Activated CD4-positive, alpha-beta T cell treated with anti-CD3 and anti-CD28 coated beads, Interleukin-2, Interleukin-6, amounts not matched to agents 100 ng/mL and 50 ng/mL, durations not matched to agents 16 hours and 8 hours (primary cell): ENCODE results near the gene ASAP3.
"Not testable (repeated sequence)": the region's sequence is repeated elsewhere in the genome, so short reads cannot be mapped to it uniquely, and the experiment has no call there.

ENCODE experiments used
- DNase-seq: peaks from one replicate; pipeline ENCODE4 v3.0.0-alpha.2; 2020

ASAP3 gene

GRCh38 chr1:23394181-23394580, 89.8 kb downstream of the ASAP3 start:
- DNase-seq: no peak

GRCh38 chr1:23393706-23394105, 90.3 kb downstream of the ASAP3 start:
- no peak for DNase-seq

GRCh38 chr1:23392125-23392855, 91.7 kb downstream of the ASAP3 start:
- no peak for DNase-seq

- DNase-seq: no peak
These were observed 94.1 kb downstream of the ASAP3 start for GRCh38 chr1:23389837-23390321.

DNA sequence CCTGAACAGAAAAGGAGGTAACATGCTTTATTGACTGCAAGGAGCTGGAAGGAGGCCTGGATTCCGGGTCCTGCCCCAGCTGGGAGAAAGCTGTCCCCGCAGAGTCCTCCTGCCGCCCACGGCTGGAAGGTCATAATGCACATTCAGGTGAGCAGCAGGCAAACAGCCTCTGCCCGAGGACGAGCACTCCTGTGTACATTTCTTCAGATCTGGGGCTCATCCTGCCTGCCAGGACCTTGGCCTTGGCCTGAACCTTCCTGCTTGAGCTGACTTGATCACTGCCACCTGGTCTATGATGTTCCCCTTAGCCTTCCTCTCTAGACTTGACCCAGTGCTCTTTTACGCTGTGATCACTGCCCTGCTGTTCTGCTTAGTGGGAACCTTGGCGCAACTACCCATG, 96.5 kb downstream of the ASAP3 start:
- DNase-seq: no peak

GRCh38 chr1:23385119-23385621, 98.8 kb downstream of the ASAP3 start:
- no peak for DNase-seq

- no peak for DNase-seq
These were observed 99.5 kb downstream of the ASAP3 start for GRCh38 chr1:23384312-23385058.

GRCh38 chr1:23383577-23384311, 100.2 kb downstream of the ASAP3 start:
- no peak for DNase-seq

DNA sequence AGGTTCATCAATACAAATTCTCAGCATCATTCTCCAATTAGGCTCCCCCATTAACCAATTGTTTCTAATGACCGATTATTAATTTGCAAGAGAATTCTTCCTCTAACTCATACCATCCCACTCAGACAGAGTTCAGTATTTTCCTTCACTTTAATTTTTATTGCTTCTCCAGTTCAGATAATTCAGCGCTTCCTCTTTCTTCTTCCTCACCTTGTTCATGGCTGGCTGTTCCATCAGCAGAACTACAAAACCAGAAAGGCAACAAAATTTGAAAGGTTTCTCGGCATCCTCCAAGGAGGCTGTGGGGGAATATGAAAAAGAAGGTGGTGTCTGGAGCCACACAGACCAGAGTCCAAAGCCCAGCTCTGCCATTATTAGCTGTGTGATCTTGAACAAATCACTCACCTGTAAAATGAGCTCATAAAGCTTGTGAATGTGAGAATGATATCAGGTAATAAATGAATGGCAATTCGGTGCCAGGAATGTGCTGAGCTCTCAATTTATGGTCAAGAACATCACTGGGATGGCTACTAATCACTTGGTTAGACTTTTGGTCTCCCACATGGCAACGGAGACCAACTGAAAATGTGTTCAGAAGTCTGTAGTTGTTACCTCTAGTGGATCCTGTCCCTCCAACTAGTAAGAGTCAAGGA, 102.6 kb downstream of the ASAP3 start:
- no peak for DNase-seq

DNA sequence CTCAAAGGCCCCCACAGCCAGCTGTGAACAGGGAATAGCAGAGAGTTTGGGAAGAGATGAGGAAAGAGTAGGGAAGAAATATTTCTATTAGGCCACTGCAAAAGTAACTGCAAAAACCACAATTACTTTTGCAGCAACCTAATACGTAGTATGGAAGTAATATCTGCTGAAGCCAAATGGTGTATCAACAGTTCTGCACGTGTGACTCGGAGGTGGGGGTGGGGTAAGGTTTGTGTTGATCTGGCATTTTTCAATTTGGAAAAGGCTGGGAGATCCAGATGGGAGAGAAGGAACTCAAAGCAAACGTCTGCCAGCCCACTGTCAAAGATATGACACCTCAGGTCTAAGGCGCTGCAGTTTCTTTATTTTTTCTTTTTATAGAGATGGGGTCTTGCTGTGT, 103.3 kb downstream of the ASAP3 start:
- DNase-seq: no peak

GRCh38 chr1:23380236-23380635, 103.7 kb downstream of the ASAP3 start:
- DNase-seq: not testable (repeated sequence)
